NCI-H526 treated with DMSO at 0.1 percent for 48 hours (cell line): ENCODE results near the gene CCDC106.

Source experiments
- DNase-seq: peaks from one replicate; lab custom pipeline; 2025; lab: John Stamatoyannopoulos, UW

The CCDC106 gene

DNA sequence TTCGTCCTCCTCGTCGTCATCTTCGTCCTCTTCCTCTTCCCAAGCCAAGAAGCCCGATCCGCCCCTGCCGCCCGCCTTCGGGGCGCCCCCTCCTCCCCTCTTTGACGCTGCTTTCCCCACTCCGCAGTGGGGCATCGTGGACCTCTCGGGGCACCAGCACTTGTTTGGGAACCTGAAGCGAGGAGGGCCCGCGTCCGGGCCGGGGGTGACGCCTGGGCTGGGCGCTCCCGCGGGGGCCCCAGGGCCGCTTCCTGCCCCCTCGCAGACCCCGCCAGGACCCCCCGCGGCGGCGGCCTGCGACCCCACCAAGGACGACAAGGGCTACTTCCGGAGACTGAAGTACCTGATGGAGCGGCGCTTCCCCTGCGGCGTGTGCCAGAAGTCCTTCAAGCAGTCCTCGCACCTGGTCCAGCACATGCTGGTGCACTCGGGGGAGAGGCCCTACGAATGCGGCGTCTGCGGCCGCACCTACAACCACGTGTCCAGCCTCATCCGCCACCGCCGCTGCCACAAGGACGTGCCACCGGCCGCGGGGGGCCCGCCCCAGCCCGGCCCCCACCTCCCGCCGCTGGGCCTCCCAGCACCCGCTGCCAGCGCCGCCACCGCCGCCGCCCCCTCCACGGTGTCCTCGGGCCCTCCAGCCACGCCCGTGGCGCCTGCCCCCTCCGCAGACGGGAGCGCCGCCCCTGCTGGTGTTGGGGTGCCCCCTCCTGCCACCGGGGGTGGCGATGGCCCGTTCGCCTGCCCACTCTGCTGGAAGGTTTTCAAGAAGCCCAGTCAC is 33.9 kb upstream of the CCDC106 start:
- no peak for DNase-seq

GRCh38 chr19:55614711-55615542 is 33.1 kb upstream of the CCDC106 start:
- DNase-seq: no peak

- DNase-seq: no peak
Observed at GRCh38 chr19:55615543-55616394, 32.2 kb upstream of the CCDC106 start.

GRCh38 chr19:55616395-55616875 is 31.6 kb upstream of the CCDC106 start:
- DNase-seq: no peak

DNA sequence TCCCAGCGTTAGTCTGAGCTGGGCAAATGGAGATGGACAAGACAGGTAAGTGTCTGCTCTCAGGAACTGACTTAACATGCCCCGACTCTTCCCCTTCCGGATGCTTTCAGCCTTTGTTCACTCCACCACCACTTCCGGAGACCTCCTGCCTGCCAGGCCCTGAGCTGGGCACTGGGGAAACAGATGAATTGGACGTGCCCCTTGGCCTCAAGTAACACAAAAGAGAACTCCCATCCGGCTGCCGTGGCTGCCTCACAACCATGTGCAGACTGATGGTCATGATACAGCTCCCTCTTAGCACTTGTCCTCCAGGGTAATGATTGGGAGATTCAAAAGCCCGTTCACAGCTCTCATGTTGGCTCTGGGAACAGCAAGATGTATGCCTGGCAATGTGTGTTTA is 30.6 kb upstream of the CCDC106 start:
- no peak for DNase-seq

DNA sequence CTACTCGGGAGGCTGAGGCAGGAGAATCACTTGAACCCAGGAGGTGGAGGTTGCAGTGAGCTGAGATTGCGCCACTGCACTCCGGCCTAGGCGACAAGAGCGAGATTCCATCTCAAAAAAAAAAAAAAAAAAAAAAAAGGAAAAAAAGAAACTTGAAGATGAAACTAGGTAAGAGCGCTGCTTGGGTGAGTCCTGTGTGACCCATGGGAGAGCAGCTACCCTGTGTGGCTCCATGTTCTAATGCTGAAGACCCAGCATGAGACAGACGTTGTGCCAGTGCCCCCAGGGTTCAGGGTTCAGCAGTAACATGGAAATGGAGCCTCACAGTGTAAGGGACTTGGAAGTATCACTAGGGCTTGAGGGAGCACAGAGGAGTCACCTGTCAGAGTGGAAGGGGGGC is 29.6 kb upstream of the CCDC106 start:
- no peak for DNase-seq

GRCh38 chr19:55619286-55619685 is 28.7 kb upstream of the CCDC106 start:
- DNase-seq: no peak

DNA sequence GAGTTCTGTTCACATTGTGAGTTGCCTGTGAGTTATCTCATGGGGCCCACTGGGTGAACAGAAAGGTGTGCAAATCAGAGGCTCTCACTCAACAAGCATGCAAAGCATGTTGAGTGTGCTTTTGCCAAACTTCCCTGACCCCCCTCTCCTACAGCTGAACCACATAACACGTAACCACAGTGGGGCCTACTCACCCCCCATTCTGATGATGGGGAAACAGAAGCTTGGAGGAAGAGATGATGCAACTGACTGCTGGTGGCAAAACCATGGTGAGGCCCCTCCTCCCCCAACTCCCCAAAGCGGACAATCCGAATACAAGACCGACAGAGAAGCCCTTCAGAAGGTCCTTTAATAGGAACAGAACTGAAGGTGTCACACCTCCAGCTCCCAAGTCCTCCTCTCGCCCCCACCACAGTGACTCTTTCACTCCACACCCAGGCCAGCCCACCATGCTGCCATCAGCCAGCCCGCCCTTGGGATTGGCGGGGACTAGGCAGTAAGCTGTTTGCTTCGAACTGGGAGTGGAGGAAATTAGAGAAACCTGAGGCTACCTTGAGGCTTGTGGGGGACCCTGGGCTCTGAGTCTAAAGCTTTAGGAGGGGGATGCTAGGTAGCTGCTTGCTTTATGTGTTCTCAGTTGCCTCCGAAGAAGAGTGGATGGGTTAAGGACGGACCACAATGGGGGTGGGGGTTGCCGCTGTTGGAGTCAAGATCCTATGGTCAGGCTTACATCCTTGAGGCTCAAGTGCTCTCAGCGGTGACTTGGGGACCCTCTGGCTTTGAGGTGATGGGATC is 27.4 kb upstream of the CCDC106 start:
- no peak for DNase-seq

GRCh38 chr19:55621205-55621672 is 26.8 kb upstream of the CCDC106 start:
- no peak for DNase-seq

GRCh38 chr19:55621673-55622231 is 26.3 kb upstream of the CCDC106 start:
- DNase-seq: no peak

GRCh38 chr19:55622242-55622969 is 25.6 kb upstream of the CCDC106 start:
- DNase-seq: no peak

DNA sequence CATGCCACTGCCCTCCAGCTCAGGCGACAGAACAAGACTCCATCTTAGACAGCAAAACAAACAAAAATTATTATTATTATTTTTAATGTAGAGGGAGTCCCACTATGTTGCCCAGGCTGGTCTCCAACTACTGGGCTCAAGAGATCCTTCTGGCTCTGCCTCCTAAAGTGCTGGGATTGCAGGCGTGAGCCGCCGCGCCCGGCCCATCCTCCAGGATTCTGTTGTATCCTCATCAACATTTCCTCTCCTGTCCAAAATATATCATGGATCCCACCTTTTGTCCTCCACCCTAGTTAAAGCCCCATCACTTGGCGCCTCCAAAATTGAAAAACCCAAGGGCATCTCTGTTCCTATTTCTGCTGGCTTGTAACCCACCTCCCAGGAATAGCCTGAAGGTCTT is 24.9 kb upstream of the CCDC106 start:
- no peak for DNase-seq

GRCh38 chr19:55623561-55623960 is 24.5 kb upstream of the CCDC106 start:
- no peak for DNase-seq

DNA sequence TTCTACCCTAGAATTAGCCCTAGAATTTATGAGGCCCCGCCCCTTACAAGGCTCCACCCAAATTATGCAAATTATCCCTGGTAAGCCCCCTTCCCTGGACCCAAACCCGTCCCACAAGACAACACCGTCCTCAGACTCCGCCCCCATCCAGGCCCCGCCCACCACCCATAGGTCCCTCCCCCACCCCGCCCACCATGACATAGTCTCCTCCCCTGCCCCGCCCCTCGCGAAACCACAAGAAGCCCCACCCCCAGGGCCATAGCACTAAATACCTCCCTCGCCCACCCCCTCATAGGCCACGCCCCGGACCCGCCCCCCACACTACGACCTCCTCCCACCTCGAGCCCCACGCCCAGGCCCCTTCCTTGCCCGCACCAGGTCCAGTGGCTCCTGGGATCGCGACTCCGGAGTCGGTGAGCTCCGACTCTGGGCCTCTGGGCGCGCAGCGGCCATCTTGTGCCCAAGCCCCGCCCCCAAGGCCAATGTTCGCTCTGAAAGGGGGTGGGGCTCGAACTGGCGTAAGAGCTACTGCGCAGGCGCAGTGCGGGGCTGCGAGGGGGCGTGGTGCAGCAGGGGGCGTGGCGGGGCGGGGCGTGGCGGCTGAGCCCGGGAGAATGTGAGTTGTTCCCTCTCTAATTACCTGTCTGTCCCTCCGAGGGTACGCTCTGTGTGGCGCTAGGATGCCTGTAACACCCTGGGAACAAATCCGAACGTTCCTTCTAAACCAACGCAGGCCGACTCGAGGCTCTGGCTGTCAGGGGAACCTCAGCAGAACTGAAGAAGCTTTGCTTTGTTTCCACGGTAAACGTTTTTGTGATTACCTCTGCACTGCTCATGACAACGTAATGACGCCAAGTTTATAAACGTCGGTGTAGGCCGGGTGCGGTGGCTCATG is 23.7 kb upstream of the CCDC106 start, which contains the start of gene ZNF784:
ZNF784 (minus strand) TSS at position 458 of the 895 bp plus-strand sequence; CDS start at position 453, 5 bp downstream.
- peak; percentile 91 for DNase-seq

DNA sequence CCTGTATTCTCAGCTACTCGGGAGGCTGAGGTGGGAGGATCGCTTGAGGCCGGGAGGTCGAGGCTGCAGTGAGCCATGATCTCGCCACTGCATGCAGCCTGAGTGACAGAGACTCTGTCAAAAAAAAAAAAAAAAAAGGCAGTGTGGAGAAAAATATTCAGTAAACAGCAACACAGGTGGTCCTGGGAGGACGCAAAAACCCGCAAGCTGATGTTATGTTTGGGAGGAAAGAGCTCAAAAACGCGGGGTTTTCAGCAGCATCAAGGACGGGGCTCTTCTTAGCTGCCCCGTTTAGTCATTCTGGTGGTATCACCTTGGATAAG is 23.0 kb upstream of the CCDC106 start:
- no peak for DNase-seq

GRCh38 chr19:55626350-55626749 is 21.7 kb upstream of the CCDC106 start:
- no peak for DNase-seq

GRCh38 chr19:55632463-55632834 is 15.6 kb upstream of the CCDC106 start:
- DNase-seq: peak; percentile 80

- DNase-seq: no peak
Observed at GRCh38 chr19:55633861-55634260, 14.2 kb upstream of the CCDC106 start.

- no peak for DNase-seq
Observed at GRCh38 chr19:55635334-55635717, 12.7 kb upstream of the CCDC106 start.
